GM15510 (cell line): ENCODE data around the gene UBQLN4.
A peak's percentile ranks its signal among the peaks of the same experiment; 100 is the strongest.

ENCODE experiments used
- POLR2A ChIP-seq: IDR thresholded peaks from 3 replicates; pipeline ENCODE4 v1.6.1; 2011; ENCODE audit warnings: borderline replicate concordance; ENCODE audit not compliant: insufficient read length; ENCODE audit errors: extremely low read depth

Gene UBQLN4

DNA sequence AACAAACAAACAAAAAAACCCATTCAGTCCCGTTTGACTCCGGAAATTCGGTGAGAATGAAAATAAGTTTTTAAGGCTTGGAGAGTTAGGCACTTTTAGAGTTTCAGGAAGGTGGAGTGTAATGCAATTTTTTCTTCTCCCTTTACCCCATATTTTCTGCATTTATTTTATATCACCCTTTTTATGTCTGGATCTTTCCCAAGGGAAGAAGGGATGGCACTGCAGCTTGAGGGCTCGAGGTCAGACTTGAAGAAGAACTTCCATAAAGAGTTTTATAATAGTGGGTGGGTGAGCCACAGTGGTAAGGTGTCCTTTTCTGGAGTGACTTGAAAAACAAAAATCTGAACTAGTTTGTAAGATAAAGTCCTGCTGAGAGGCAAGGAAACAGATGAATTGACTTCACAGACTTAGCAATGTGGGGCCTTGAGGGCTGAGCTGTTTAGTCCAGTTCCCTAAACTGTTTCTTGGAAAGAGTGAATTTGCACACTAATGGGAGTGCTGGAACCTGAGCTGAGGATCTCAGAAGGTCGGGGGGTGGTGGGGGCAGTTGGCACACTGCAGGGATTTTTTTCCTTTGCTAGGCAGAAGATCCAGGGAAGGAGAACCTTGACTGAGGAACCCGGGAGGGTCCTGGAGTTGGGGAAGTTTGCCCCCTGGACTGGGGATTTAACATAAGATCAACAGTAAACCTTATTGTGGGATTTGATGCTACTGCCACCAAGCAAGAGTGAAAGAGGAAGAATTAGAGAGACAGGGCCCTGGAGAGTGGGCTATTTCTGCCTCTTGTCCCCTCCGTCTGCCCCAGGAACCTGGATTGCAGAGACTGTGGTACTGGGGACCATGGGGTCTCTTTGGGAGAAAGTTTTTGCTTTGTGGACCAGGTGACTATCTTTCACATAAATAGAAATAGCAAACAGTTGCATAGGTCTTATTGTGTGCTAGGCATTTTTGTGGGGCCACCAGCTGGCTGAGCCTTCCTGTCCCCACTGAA lies 30.5 kb upstream of the UBQLN4 start:
- TF ChIP-seq POLR2A, result no peak

DNA sequence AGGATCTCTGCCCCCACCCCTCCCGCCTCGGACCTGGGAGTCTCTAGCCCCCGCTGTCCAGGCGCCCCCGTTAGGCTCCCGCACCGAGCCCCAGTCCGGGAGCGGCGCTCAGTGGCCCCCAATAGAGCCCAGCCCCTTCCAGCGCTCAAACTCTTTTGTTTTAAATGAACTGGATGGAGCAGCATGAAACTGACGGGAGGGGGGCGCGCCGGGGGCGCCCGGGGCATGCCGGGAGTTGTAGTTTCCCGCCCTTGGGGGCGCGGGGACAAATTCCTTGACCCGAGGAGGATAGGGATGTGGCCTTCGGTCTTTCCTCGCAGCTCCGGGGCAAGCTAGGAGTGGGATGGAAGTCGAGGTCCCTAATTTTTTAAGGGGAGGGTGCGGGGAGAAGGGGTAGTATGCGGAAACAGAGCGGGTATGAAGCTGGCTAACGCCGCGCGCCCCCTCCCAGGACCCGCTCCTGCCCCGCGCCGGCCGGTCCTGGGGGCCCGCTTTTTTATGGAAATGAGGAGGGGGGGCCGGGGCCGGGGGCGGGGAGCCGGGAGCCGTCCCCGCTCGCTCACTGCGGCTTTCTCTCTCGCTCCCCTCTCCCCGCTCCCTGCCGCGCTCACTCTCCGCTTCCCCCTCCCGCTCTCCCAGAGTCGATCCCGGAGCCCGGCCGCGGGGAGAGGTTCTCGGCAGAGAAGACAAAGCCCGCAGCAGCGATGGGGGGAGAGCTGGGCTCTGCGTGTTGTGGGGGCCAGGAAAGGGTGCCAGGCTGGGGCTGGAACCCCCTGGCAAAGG lies 28.9 kb upstream of the UBQLN4 start, which contains the start of gene MEX3A:
Gene MEX3A (minus strand): TSS at position 157 of the 783 bp plus-strand sequence. CDS start 467 bp downstream, outside the sequence.
- TF ChIP-seq POLR2A, result no peak

DNA sequence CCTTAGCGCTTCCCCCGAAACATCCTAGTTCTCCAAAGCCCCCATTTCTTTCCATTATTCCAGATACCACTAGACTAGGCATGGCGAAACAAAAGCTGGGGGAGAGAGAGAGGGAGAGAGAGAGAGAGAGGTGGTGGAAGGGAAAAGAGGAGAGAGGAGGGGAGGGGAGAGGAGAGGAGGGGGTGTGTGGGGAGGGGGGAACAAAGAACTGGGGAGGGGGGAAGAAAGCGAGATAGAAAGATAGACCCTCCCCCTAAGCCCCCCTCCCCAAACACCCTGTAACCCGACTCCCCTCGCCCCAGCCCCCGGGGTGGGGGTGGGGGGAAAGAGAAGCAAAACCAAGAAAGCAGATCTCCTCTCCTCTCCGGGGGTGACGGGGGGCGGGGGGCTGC lies 28.3 kb upstream of the UBQLN4 start:
- no peak for TF ChIP-seq POLR2A

DNA sequence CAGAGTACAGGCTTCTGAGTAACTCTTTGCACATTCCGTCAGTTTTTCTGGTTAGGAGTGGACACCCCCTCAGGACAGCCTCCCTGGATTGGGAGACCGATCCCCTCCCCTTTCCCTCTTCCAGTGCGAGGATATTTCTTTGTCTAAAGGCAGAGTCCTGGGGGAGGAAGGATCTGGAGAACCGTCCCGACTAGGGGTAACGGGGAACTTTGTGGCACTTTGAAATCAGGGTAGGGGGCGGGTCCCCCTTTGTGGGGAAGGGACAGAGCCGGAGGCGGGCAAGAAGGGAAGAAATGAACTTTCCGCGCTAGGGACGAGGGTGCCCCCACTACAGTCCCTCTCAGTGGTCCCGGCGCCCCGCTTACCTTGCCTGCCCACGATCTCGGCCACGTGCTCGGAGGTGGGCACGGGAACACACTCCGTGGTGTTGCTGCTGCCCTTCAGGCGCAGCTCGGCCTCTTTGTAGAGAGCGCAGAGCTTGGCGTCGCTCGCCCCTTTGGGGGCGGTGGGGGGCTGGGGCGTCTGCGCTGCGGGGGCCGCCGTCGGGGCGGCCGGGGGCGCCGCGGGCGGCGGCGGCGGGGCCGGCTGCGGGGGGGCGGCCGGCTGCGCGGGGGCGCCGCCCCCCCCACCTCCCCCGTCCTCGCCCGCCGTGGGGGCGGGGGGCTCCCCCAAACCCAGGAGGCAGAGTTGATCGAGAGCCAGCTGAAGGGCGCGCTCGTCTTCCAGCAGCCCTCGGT lies 27.8 kb upstream of the UBQLN4 start:
- no peak for TF ChIP-seq POLR2A

DNA sequence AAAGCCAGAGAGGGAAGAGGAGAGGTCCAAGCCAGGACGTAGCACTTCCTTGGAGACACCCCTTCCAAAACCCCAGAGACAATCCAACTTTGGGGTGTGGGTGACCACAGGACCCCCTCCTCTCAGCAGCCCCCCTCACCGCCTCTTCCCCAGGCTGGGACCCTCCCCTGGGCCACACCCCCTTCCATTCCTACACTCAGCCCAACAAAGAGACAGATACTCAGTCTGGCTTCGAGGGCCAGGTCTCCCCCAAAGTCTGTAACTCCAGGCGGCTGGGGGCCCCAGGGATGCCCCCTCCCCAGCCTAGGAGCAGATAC lies 27.2 kb upstream of the UBQLN4 start:
- TF ChIP-seq POLR2A, result no peak

DNA sequence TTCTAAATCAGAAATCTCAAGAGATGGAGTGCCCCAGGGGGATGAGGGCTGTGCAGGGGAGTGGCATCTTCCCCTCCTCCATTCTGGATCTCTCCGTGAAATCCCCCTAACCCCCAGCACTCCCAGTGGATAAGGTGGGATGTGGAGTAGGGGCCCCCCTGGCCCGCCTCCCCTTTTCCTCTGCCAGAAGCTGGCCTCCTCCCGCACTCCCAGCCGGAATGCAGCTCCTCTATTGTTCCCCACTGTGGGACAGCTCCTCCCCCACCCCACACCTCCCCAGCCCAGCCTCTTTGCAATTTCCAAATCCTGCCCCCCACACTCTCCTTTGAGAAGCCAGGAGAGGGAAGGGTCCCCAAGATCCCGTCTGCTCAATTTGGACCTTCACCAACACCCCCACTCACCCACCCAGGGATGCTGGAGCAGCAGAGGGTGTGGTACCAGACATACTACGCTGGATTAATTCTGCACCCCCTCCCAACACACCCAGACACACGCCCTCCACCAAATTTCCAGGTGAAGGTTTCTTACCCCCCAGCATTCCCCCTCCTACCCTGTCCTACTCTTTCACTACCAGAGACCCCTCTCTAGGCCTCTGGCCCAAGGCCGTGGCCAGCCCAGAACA lies 26.8 kb upstream of the UBQLN4 start:
- TF ChIP-seq POLR2A, result no peak

DNA sequence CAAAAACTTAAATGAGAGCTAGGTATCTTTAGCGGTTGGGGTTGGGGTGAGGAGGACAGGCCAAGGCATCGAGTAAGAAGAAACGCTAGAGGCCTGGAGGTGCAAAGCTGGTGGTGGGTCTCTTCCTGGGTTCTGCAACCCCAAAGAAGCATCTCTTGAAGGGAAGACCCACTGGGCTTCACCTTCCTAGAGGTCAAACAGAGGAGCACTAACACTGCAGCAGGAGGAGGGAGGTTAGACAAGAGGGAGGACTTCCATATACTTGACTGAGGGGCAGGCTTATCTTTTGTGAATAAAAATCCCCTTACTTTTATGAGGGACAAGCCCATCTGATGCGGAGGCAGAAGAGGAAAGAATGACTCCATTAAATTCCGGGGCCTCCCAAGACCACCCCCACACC lies 26.2 kb upstream of the UBQLN4 start:
- no peak for TF ChIP-seq POLR2A

DNA sequence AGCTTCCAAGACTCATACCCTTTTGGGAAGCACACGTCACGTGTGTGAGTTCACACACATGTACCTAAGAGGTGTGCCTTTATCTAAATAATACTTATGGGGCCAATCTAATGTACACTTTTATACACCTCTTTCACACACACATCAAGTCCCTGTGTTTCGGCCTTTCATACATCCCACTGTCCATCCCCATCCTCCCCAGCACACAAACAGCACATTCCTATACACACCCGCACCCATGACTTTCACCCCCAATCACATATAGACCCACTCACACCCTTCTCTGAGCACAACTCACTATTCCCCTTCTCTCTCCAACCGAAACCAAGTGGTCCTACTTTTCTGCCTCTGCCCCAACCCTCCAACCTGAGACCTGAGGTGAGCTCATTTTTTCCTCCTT lies 25.1 kb upstream of the UBQLN4 start:
- no peak for TF ChIP-seq POLR2A

DNA sequence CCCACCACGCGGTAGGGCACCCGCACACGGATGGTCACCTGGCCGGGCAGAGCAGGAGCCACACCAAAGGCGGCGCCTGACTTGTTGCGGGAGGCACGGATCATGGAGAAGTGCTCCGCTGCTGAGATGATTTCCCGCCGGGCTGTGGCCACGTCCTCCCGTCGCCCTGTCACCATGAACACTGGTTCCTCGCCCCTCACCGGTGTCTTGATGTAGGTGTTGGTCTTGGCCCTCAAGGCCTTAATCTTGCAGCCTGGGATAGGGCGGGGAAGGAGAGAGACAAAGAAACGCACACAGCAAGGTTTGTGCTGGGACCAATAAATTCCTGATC lies 23.8 kb upstream of the UBQLN4 start:
- no peak for TF ChIP-seq POLR2A

DNA sequence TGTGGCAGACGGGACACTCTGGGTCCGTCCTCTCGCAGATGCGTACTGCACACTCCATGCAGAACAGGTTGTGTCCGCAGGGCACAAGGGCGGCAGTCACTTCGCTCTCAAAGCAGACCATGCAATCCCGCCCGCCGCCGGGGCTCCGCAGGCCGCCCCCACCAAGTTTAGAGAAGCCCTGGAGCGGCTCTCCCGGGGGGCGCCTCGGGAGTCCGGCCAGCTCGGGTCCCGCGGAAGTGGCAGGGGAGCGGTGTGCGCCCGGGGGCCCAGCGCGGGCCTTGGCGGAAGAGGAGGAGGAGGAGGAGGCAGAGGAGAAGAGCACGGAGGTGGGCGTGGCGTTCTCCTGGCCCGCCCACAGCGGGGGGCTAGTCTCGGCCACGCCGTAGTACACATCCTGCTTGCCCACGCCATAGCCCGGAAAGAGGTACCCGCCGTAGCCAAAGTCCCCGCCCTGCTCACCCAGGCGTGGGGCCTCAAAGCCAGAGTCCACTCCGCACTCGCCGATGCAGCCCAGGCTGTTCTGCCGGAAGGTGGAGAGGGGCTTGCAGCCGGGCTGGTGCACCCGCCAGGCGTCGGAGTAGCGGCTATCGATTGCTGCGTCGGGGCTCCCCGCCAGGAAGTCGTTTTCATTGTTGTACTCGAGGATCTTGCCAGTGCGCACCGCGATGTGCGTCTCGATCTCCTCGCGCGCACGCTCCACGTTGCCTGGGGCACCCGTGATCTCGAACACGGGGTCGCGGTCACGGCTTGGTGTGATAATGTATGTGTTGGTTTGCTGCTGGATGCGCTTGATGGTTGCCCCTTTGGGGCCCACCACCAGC lies 23.2 kb upstream of the UBQLN4 start:
- peak; percentile 80 for TF ChIP-seq POLR2A

DNA sequence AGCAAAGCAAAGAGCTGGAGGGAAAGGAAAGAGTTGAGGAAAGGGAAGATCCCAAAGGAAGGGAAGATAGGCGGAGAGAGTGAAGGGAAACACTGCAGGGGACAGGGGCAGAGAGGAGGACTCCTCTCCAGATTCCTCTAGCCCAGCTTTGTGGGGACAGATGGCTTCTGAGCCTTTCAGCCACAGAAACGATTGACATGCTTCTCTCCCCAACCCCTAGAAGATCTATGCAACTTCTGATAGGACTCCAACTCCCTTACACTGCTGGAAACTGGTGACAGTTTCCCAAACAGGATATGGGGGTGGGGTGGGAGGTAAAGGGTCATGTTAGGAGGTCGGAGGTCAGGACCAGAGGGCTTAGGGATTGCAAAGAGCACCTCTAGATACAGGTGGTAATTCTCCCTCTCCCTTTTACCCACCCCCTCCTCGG lies 22.2 kb upstream of the UBQLN4 start:
- no peak for TF ChIP-seq POLR2A

DNA sequence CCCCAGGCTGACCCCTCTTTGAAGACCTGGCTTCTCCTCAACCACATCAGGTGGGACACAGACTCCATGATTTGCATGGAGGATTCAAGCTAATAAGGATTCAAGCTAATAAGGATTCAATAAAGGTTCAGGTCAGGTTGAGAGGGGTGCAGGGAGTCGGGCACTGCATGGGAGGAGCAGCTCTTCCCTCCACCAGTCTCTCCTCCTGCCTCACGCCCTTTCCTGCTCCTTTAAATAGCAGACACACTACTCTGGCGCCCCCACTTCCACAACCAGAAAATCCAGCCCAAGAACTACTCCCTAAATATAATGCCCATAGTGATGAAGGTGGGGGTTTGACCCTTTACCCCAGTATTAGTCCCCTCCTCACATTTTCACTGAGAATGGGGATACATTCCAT lies 21.6 kb upstream of the UBQLN4 start:
- TF ChIP-seq POLR2A, result no peak

DNA sequence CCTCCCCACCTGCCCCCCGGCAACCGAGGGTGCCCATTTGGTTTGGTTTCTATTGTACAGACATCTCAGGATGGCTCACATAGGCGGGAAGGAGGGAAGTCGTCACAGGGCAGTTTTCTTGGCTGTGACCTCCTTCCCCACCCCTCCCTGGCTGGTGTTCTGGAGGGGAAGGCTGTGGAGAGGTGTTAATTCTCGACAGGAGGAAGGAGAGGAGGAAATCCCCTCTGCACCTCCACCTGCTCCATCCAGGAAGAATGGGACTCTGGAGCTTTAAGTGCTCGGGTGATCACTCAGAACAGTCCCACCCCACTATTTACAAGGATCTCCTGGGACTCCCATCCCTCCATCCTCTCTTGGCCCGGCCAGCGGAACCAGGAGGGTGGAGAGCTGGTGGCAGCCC lies 21.1 kb upstream of the UBQLN4 start:
- no peak for TF ChIP-seq POLR2A

DNA sequence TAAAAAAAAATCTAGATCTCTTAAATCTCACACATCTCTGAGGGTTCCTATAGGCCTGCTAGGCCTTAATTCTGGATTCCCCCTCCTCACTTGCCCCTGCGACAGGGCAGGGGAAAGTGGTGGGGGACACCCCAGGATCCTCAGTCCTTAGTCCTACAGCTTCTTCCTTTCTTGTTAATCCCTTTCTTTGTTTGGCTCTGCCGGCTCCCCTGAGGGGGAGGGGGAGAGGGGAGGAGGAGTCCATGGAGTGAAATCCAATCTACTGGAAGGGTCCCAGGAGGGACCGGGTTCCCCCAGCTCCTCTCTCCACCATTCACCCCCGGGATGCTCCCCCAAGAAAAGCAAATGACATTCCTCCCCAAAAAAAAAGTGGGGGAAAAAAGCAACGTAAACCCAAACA lies 20.1 kb upstream of the UBQLN4 start:
- no peak for TF ChIP-seq POLR2A
